Tibial artery (tissue), 4 donors: ENCODE results near the gene RNU11.
"Not testable (repeated sequence)": the region's sequence is repeated elsewhere in the genome, so short reads cannot be mapped to it uniquely, and the experiment has no call there.

Experiments used
- DNase-seq, 2 donors: peaks; one replicate each; pipeline ENCODE4 v3.0.0-alpha.2; 2019
- H3K27ac ChIP-seq, 2 donors: fragments of 200-600 bp; sonication (generic) in 1 of 2; 1 replicate in 1 of 2; 2 replicates in 1 of 2; pipeline ENCODE4 v1.5.1; 2018 to 2019; ENCODE audit warnings: mild to moderate bottlenecking in 1 of 2
- H3K27me3 ChIP-seq, 2 donors: fragments of 200-600 bp; sonication (generic) in 1 of 2; one replicate each; pipeline versions ENCODE4 v1.5.1 to v1.6.0; 2016 to 2019
- H3K36me3 ChIP-seq, 3 donors: fragments of 200-600 bp; sonication (generic) in 2 of 3; one replicate each; pipeline ENCODE4 v1.5.1; 2016 to 2019; ENCODE audit warnings: mild to moderate bottlenecking in 2 of 3
- H3K4me1 ChIP-seq, 4 donors: fragments of 200-600 bp; sonication (generic) in 2 of 4; 1 replicate in 3 of 4; 2 replicates in 1 of 4; pipeline ENCODE4 v1.5.1; 2016 to 2019
- H3K4me3 ChIP-seq, 2 donors: fragments of 200-600 bp; sonication (generic) in 1 of 2; 1 replicate in 1 of 2; 2 replicates in 1 of 2; pipeline ENCODE4 v1.5.1; 2018 to 2019; ENCODE audit warnings: mild to moderate bottlenecking in 2 of 2
- H3K9me3 ChIP-seq, 3 donors: fragments of 200-600 bp; sonication (generic) in 1 of 3; one replicate each; pipeline ENCODE4 v1.5.1; 2016 to 2019
- CTCF ChIP-seq, 2 experiments: fragments of 200-600 bp in 1 of 2; fragments of 450-650 bp in 1 of 2; IDR thresholded peaks; one replicate each; pipeline ENCODE4 v1.5.1; 2017 to 2019; ENCODE audit warnings: antibody characterized with exemption in 2 of 2, mild to moderate bottlenecking in 1 of 2, moderate library complexity in 1 of 2
- intact Hi-C: fragments of 100-400 bp; cut with DNase I; formaldehyde crosslinking; loops from one replicate; pipeline ENCODE4 v1.15.0; 2023; ENCODE audit warnings: low total_unique reads

RNU11 gene

GRCh38 chr1:28648008-28648473, 359 bp upstream of the RNU11 start:
- no peaks in the 10 kb centered on the region for H3K27me3 ChIP-seq
- TF ChIP-seq CTCF (IDR thresholded peaks at IDR 0.05): no peak
- H3K4me3 ChIP-seq: peak overlapping the region; percentile 49 to 57
- DNase-seq: peak; percentile 90 to 95
- no peaks in the 10 kb centered on the region for H3K36me3 ChIP-seq
- intact Hi-C loops: loop anchor here (10.0 kb wide), 1 partner anchor 227 kb away; no protein-coding TSS in a partner anchor
- H3K9me3 ChIP-seq: no peaks in the 10 kb centered on the region
- peaks cover 0 to 25% (median 21%) of the 10 kb centered on the region in 4 donors for H3K4me1 ChIP-seq
- peak overlapping the region; percentile 88 to 89 for H3K27ac ChIP-seq

DNA sequence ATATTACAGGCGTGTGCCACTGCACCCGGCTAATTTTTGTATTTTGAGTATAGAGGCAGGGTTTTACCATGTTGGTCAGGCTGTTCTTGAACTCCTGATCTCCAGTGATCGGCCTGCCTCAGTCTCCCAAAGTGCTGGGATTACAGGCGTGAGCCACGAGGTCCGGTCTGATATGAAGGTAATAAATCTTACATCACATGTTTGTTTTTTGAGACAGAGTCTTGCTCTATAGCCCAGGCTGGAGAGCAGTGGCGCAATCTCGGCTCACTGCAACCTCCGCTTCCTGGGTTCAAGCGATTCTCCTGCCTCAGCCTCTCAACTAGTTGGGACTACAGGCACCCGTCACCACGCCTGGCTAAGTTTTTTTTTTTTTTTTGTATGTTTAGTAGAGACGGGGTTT, 4.7 kb downstream of the RNU11 start:
- DNase-seq, H3K9me3 ChIP-seq, H3K4me1 ChIP-seq, H3K27ac ChIP-seq, intact Hi-C loops, H3K27me3 ChIP-seq, H3K4me3 ChIP-seq, H3K36me3 ChIP-seq: not testable (repeated sequence)

DNA sequence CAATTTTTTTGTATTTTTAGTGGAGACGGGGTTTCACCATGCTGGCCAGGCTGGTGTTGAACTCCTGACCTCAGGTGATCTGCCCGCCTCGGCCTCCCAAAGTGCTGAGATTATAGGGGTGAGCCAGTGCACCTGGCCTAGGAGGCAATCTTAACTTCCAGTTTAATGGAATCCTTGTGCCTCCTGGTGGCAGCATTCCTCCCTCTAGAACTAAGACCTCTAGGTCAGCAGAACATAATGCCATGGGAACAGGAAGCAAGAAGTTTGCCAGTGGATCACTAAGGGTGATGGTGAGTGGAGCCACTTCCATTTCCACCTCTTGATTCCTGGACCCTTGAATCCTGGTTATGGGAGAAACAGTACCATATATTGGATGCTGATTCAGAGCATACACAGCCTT, 5.5 kb downstream of the RNU11 start:
- H3K27ac ChIP-seq, H3K4me3 ChIP-seq, H3K36me3 ChIP-seq, H3K4me1 ChIP-seq, intact Hi-C loops, DNase-seq, H3K27me3 ChIP-seq, H3K9me3 ChIP-seq: not testable (repeated sequence)

GRCh38 chr1:28655448-28656311, 7.3 kb downstream of the RNU11 start:
- H3K4me1 ChIP-seq, DNase-seq, H3K27ac ChIP-seq, H3K9me3 ChIP-seq, H3K36me3 ChIP-seq, intact Hi-C loops, H3K4me3 ChIP-seq, H3K27me3 ChIP-seq: not testable (repeated sequence)

- no peaks in the 10 kb centered on the region for H3K36me3 ChIP-seq
- no peak overlapping the region for H3K4me3 ChIP-seq
- no peaks in the 10 kb centered on the region for H3K9me3 ChIP-seq
- DNase-seq: no peak
- H3K27me3 ChIP-seq: no peaks in the 10 kb centered on the region
- no peak overlapping the region for H3K27ac ChIP-seq
- no peak for TF ChIP-seq CTCF (IDR thresholded peaks at IDR 0.05)
- H3K4me1 ChIP-seq: no peaks in the 10 kb centered on the region
- intact Hi-C loops: no loop called here
Measured at GRCh38 chr1:28656335-28656734, 7.9 kb downstream of the RNU11 start.

- DNase-seq: no peak
- no peaks in the 10 kb centered on the region for H3K27me3 ChIP-seq
- intact Hi-C loops: no loop called here
- peaks cover 0 to 13% (median 7%) of the 10 kb centered on the region in 4 donors for H3K4me1 ChIP-seq
- no peak for TF ChIP-seq CTCF (IDR thresholded peaks at IDR 0.05)
- H3K27ac ChIP-seq: no peak overlapping the region
- H3K36me3 ChIP-seq: no peaks in the 10 kb centered on the region
- no peaks in the 10 kb centered on the region for H3K9me3 ChIP-seq
- H3K4me3 ChIP-seq: no peak overlapping the region
Measured at GRCh38 chr1:28663871-28664470, 15.6 kb downstream of the RNU11 start.

GRCh38 chr1:28666806-28667205, 18.4 kb downstream of the RNU11 start:
- DNase-seq: no peak
- Histone ChIP-seq H3K27ac (no peak overlapping the region), H3K4me3 (no peak overlapping the region), H3K27me3 (no peaks in the 10 kb centered on the region), H3K9me3 (no peaks in the 10 kb centered on the region), H3K4me1 (peaks cover 0 to 25% (median 7%) of the 10 kb centered on the region in 4 donors), H3K36me3 (no peaks in the 10 kb centered on the region)
- intact Hi-C loops: loop anchor here (2.0 kb wide), 1 partner anchor 16 kb away; no protein-coding TSS in a partner anchor
- TF ChIP-seq CTCF (IDR thresholded peaks at IDR 0.05): no peak
